ENCODE data around the gene CCM2L. TPM values are rescaled to one million over a fixed set of nuclear protein-coding genes. Genes with fewer than 3 reads are reported as not detected.

CCM2L gene
- total and polyA plus RNA-seq, 10 of the 15 experiments (the other 5 are each of a cell fraction or from before 2014, with no cell fraction given): not detected

- intact Hi-C loops (cut with micrococcal nuclease; ENCODE audit: unreplicated experiment) (no loop called here), in situ Hi-C loops (cut with MboI) (no loop called here)
- ChIA-PET RAD21 (ENCODE audit: unreplicated experiment) (interaction anchor here (0.7 kb wide), 1 partner anchor 144 kb away, joined by 3 read pairs; no protein-coding TSS in a partner anchor), CTCF (no interaction called here), SMC1A (ENCODE audit: uncharacterized antibody, unreplicated experiment) (no interaction called here), POLR2A (no interaction called here)
- 20% methylated on average over 1 of the region's 1 CpG for WGBS (ENCODE audit: insufficient coverage, insufficient replicate concordance, low lambda C conversion rate, missing lambda C conversion rate)
- BruUV-seq (replicated peaks): no TSS peak
- no peak for FAIRE-seq
- Histone ChIP-seq H3K4me2 (ENCODE audit: control insufficient read depth, insufficient read depth) (no peak overlapping the region), H3K9me3 (replicated peaks; ENCODE audit: control insufficient read depth, insufficient read depth, low read length) (no peaks in the 10 kb centered on the region), H3K79me2 (ENCODE audit: control insufficient read depth, insufficient read depth, low read length) (no peaks in the 10 kb centered on the region), H4K20me1 (ENCODE audit: control insufficient read depth, insufficient read depth) (no peaks in the 10 kb centered on the region), H3K27me3 (replicated peaks in 1 of 2; ENCODE audit: control insufficient read depth in 2 of 2, insufficient read depth in 2 of 2, low read length in 1 of 2) (peaks cover 0 to 9% of the 10 kb centered on the region in 2 experiments; a peak in 2 of 4 replicates), H2AFZ (ENCODE audit: control insufficient read depth, low read depth, low read length) (no peak overlapping the region), H3K27ac (ENCODE audit: control insufficient read depth, insufficient read depth) (no peak overlapping the region), H3K4me3 (no peak overlapping the region), H3K36me3 (ENCODE audit: control insufficient read depth in 2 of 2, insufficient read depth in 2 of 2, low read length in 1 of 2) (no peaks in the 10 kb centered on the region), H3K4me1 (ENCODE audit: control insufficient read depth, insufficient read depth, low read length) (no peaks in the 10 kb centered on the region), H3K9ac (ENCODE audit: control insufficient read depth, insufficient read depth, low read length) (no peak overlapping the region)
- no peak for TF ChIP-seq NBN (IDR thresholded peaks at IDR 0.05)
- TF ChIP-seq MXI1 (IDR thresholded peaks at IDR 0.05; ENCODE audit: low read depth, low read length): no peak
- no peak for TF ChIP-seq HSF1 (IDR thresholded peaks at IDR 0.05; ENCODE audit: low read depth, low read length)
- no peak for TF ChIP-seq MLLT1 (IDR thresholded peaks at IDR 0.05)
- no peak for TF ChIP-seq HCFC1 (IDR thresholded peaks at IDR 0.05; ENCODE audit: low read length)
- no peak for TF ChIP-seq NRF1 (conservative IDR thresholded peaks at IDR 0.05; ENCODE audit: low read depth, low read length)
- no peak for TF ChIP-seq E2F8 (IDR thresholded peaks at IDR 0.05; ENCODE audit: low read depth, partially characterized antibody)
- no peak for ATAC-seq
- no peak for DNase-seq (ENCODE audit: low read depth, low spot score)
Measured at GRCh38 chr20:31991339-31991705, 18.9 kb upstream of the CCM2L start.
